ENCODE measurements around the gene CDH24. TPM values are rescaled to one million over a fixed set of nuclear protein-coding genes. Genes with fewer than 3 reads are reported as not detected.

Gene CDH24
- total and polyA plus RNA-seq, 2 experiments from 2014 or later = 6.9 to 18.0 TPM

GRCh38 chr14:23067847-23068788, 10.8 kb upstream of the CDH24 start:
- Histone ChIP-seq H3K4me1 (ENCODE audit: insufficient read depth) (peaks cover 32% of the 10 kb centered on the region), H4K20me1 (ENCODE audit: insufficient read depth, poor library complexity, severe bottlenecking) (peaks cover 35% of the 10 kb centered on the region), H3K27ac (no peak overlapping the region), H3K9me3 (ENCODE audit: low read depth) (no peaks in the 10 kb centered on the region), H2AFZ (no peak overlapping the region), H3K36me3 (replicated peaks; ENCODE audit: insufficient read depth, low read depth) (no peaks in the 10 kb centered on the region), H3K27me3 (no peaks in the 10 kb centered on the region), H3K4me3 (no peak overlapping the region), H3K9me2 (replicated peaks; ENCODE audit: insufficient read depth) (no peaks in the 10 kb centered on the region), H3K4me2 (peak overlapping the region; percentile 66), H3K79me2 (peaks cover 76% of the 10 kb centered on the region)
- DNase-seq (ENCODE audit: low spot score) = no peak
- no peak for TF ChIP-seq EZH2phosphoT487 (IDR thresholded peaks at IDR 0.05; ENCODE audit: low read depth, severe bottlenecking, unreplicated experiment)
- no peak for TF ChIP-seq CTCF (IDR thresholded peaks at IDR 0.05; ENCODE audit: poor library complexity)
- TF ChIP-seq EZH2 (IDR thresholded peaks at IDR 0.05; ENCODE audit: borderline replicate concordance) = no peak
- WGBS (ENCODE audit: low lambda C conversion rate, missing lambda C conversion rate) = 86% methylated on average over 14 of the region's 14 CpGs

DNA sequence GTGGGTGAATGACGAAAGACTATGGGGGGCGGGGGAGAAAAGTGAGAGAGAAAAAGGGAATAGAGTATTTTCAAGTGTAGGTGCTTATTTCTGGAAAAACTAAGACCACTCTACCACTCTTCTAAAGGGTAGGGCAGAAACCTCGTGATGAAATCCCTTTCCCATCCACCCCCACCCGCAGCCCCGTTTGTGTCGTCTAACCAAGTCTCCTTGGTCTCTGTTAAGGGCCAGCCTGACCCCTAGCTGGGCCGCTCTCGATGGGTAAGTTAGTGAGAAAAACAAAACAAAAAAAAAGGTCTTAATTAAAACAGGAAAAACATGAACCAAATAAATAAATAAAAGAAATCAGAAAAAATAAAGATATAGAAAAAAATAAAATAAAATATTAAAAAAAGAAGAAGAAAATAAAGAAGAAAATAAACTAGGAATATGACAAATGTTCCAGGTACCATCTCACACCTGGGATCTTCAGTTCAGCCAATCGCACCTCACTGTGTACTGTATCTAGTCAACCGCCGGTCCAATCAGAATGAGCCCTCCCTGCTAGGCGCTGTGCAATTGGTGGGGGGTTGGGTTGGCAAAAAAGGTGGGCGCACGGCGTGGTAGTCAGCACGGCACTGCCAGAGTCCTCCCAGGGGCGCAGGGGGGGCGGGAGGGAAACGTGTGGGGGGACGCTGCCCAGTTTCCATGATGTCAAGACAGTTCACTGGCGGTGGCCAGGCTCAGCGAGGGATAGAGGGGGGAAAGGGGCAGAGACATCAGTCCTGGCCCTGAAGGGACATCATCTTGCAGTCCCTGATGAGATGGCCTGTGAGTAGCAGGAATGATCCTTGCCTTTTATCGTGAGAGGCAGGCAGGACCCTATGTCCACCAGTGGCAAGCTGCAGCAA, 9.8 kb upstream of the CDH24 start:
- no peaks in the 10 kb centered on the region for H3K9me2 ChIP-seq (replicated peaks; ENCODE audit: insufficient read depth)
- no peaks in the 10 kb centered on the region for H3K27me3 ChIP-seq
- H4K20me1 ChIP-seq (ENCODE audit: insufficient read depth, poor library complexity, severe bottlenecking) = peaks cover 35% of the 10 kb centered on the region
- H2AFZ ChIP-seq = no peak overlapping the region
- TF ChIP-seq CTCF (IDR thresholded peaks at IDR 0.05; ENCODE audit: poor library complexity) (no peak), EZH2phosphoT487 (IDR thresholded peaks at IDR 0.05; ENCODE audit: low read depth, severe bottlenecking, unreplicated experiment) (no peak), EZH2 (IDR thresholded peaks at IDR 0.05; ENCODE audit: borderline replicate concordance) (no peak)
- H3K4me3 ChIP-seq = no peak overlapping the region
- DNase-seq (ENCODE audit: low spot score) = no peak
- no peaks in the 10 kb centered on the region for H3K9me3 ChIP-seq (ENCODE audit: low read depth)
- H3K79me2 ChIP-seq = peaks cover 72% of the 10 kb centered on the region
- WGBS (ENCODE audit: low lambda C conversion rate, missing lambda C conversion rate) = 91% methylated on average over 21 of the region's 23 CpGs
- no peaks in the 10 kb centered on the region for H3K36me3 ChIP-seq (replicated peaks; ENCODE audit: insufficient read depth, low read depth)
- no peak overlapping the region for H3K4me2 ChIP-seq
- no peak overlapping the region for H3K27ac ChIP-seq
- peaks cover 32% of the 10 kb centered on the region for H3K4me1 ChIP-seq (ENCODE audit: insufficient read depth)

GRCh38 chr14:23066368-23066767, 9.0 kb upstream of the CDH24 start:
- no peaks in the 10 kb centered on the region for H3K9me2 ChIP-seq (replicated peaks; ENCODE audit: insufficient read depth)
- H3K36me3 ChIP-seq (replicated peaks; ENCODE audit: insufficient read depth, low read depth) = no peaks in the 10 kb centered on the region
- H3K4me3 ChIP-seq = no peak overlapping the region
- peaks cover 35% of the 10 kb centered on the region for H4K20me1 ChIP-seq (ENCODE audit: insufficient read depth, poor library complexity, severe bottlenecking)
- no peaks in the 10 kb centered on the region for H3K27me3 ChIP-seq
- no peak overlapping the region for H3K4me2 ChIP-seq
- peaks cover 26% of the 10 kb centered on the region for H3K4me1 ChIP-seq (ENCODE audit: insufficient read depth)
- 100% methylated on average over 3 of the region's 3 CpGs for WGBS (ENCODE audit: low lambda C conversion rate, missing lambda C conversion rate)
- no peaks in the 10 kb centered on the region for H3K9me3 ChIP-seq (ENCODE audit: low read depth)
- H2AFZ ChIP-seq = no peak overlapping the region
- H3K27ac ChIP-seq = no peak overlapping the region
- TF ChIP-seq EZH2phosphoT487 (IDR thresholded peaks at IDR 0.05; ENCODE audit: low read depth, severe bottlenecking, unreplicated experiment) (no peak), EZH2 (IDR thresholded peaks at IDR 0.05; ENCODE audit: borderline replicate concordance) (no peak), CTCF (IDR thresholded peaks at IDR 0.05; ENCODE audit: poor library complexity) (no peak)
- no peak for DNase-seq (ENCODE audit: low spot score)
- peaks cover 72% of the 10 kb centered on the region for H3K79me2 ChIP-seq
